Breast epithelium (tissue), 3 donors: ENCODE measurements around the gene CPN2.

ENCODE experiments used
- POLR2A ChIP-seq: fragments of 450-650 bp; IDR thresholded peaks from one replicate; pipeline ENCODE4 v1.6.1; 2016; ENCODE audit warnings: antibody characterized with exemption, mild to moderate bottlenecking, moderate library complexity
- POLR2AphosphoS5 ChIP-seq, 3 donors: sonication (generic); formaldehyde crosslinking; IDR thresholded peaks; one replicate each; pipeline ENCODE4 v1.6.1; 2017; ENCODE audit warnings: antibody characterized with exemption in 3 of 3
- TF ChIP-seq, protein P1 (sequence below), 3 donors: fragments of 450-650 bp; IDR thresholded peaks; one replicate each; pipeline ENCODE4 v1.5.1; 2016 to 2017; ENCODE audit warnings: antibody characterized with exemption in 3 of 3, mild to moderate bottlenecking in 3 of 3, moderate library complexity in 3 of 3

DNA sequence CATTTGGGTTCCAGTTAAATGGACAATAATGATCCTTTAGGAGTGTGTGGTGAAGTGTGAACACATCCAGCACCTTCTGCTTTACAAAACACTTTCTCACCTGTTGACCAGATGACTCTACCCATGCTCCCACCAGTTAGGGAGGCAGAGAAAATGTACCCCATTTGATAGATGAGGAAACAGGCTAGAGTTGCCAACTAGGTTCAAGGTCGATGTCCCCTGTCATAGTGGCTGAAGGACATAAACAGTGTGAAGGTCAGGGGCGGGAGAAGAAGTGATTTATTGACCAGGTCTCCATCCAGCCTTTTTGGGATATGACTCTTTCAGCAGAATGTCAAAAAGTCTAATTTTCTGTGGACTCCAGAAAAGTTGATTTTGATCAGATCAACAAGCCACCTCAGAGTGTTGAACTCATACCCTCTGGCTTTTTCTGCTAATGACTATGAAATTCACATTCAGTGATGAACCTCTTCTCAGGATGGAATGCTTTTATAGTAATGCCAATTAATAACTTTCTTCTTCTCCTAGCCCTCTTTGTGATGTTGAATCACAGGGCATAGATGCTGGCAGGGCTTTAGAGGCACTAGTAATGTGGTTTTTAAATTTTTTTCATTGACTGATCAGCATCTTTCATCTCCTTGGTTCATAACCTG is 57.5 kb downstream of the CPN2 start:
- TF ChIP-seq POLR2AphosphoS5 (IDR thresholded peaks at IDR 0.05) (no peak), POLR2A (no peak)
- TF ChIP-seq, protein P1, sequence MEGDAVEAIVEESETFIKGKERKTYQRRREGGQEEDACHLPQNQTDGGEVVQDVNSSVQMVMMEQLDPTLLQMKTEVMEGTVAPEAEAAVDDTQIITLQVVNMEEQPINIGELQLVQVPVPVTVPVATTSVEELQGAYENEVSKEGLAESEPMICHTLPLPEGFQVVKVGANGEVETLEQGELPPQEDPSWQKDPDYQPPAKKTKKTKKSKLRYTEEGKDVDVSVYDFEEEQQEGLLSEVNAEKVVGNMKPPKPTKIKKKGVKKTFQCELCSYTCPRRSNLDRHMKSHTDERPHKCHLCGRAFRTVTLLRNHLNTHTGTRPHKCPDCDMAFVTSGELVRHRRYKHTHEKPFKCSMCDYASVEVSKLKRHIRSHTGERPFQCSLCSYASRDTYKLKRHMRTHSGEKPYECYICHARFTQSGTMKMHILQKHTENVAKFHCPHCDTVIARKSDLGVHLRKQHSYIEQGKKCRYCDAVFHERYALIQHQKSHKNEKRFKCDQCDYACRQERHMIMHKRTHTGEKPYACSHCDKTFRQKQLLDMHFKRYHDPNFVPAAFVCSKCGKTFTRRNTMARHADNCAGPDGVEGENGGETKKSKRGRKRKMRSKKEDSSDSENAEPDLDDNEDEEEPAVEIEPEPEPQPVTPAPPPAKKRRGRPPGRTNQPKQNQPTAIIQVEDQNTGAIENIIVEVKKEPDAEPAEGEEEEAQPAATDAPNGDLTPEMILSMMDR (IDR thresholded peaks at IDR 0.05): no peak
